Esophagus muscularis mucosa (tissue), 4 donors: ENCODE measurements around the gene C12orf76.

Source experiments
- CTCF ChIP-seq, 3 experiments: fragments of 200-600 bp in 2 of 3; fragments of 450-650 bp in 1 of 3; sonication (generic) in 2 of 3; IDR thresholded peaks; one replicate each; pipeline ENCODE4 v1.5.1; 2017 to 2019; ENCODE audit warnings: antibody characterized with exemption in 3 of 3, mild to moderate bottlenecking in 2 of 3, moderate library complexity in 1 of 3
- EP300 ChIP-seq: sonication (generic); formaldehyde crosslinking; IDR thresholded peaks from one replicate; pipeline ENCODE4 v1.6.1; 2017; ENCODE audit warnings: antibody characterized with exemption
- POLR2A ChIP-seq: fragments of 450-650 bp; IDR thresholded peaks from one replicate; pipeline ENCODE4 v1.6.1; 2017; ENCODE audit warnings: antibody characterized with exemption, moderate library complexity, mild to moderate bottlenecking, low read depth
- POLR2AphosphoS5 ChIP-seq, 2 donors: sonication (generic); formaldehyde crosslinking; IDR thresholded peaks; one replicate each; pipeline ENCODE4 v1.6.1; 2017; ENCODE audit warnings: antibody characterized with exemption in 2 of 2

GRCh38 chr12:110058875-110059615, 10.7 kb upstream of the C12orf76 start:
- TF ChIP-seq POLR2AphosphoS5 (IDR thresholded peaks at IDR 0.05): no peak
- TF ChIP-seq CTCF (IDR thresholded peaks at IDR 0.05): no peak
- TF ChIP-seq EP300: no peak
- no peak for TF ChIP-seq POLR2A
